Thoracic aorta (tissue), 2 donors: ENCODE measurements around the gene MXD3. TPM values are rescaled to one million over a fixed set of nuclear protein-coding genes. Genes with fewer than 3 reads are reported as not detected.

Experiments
- ATAC-seq: fragments of 150-250 bp; one replicate; pipeline ENCODE4 v1.8.0; 2017; ENCODE audit warnings: low read depth; ENCODE audit not compliant: insufficient number of reproducible peaks, low FRiP score
- DNase-seq: peaks from one replicate; pipeline ENCODE4 v3.0.0-alpha.2; 2020; ENCODE audit warnings: low spot score
- H3K27ac ChIP-seq, 2 donors: fragments of 200-600 bp; sonication (generic); 1 replicate in 1 of 2; 2 replicates in 1 of 2; pipeline ENCODE4 v1.5.1; 2016; ENCODE audit warnings: mild to moderate bottlenecking in 2 of 2, moderate library complexity in 2 of 2
- H3K27me3 ChIP-seq: fragments of 200-600 bp; sonication (generic); replicated peaks from 2 replicates; pipeline ENCODE4 v1.6.0; 2016; ENCODE audit warnings: mild to moderate bottlenecking; ENCODE audit not compliant: insufficient read depth
- H3K36me3 ChIP-seq: fragments of 200-600 bp; sonication (generic); one replicate; pipeline ENCODE4 v1.5.1; 2016
- H3K4me1 ChIP-seq, 2 donors: fragments of 200-600 bp; sonication (generic); 1 replicate in 1 of 2; 2 replicates in 1 of 2; pipeline versions ENCODE4 v1.5.1 to v1.6.0; 2016; ENCODE audit warnings: low read depth in 2 of 2, mild to moderate bottlenecking in 1 of 2; ENCODE audit not compliant: control insufficient read depth in 1 of 2
- H3K4me3 ChIP-seq: fragments of 200-600 bp; sonication (generic); 2 replicates; pipeline ENCODE4 v1.5.1; 2016; ENCODE audit warnings: mild to moderate bottlenecking
- H3K9me3 ChIP-seq: fragments of 200-600 bp; sonication (generic); 2 replicates; pipeline ENCODE4 v1.5.1; 2016
- CTCF ChIP-seq: fragments of 200-600 bp; sonication (generic); IDR thresholded peaks from one replicate; pipeline ENCODE4 v1.5.1; 2019; ENCODE audit warnings: antibody characterized with exemption
- total RNA-seq, 2 donors: library from RNA; depleted of rRNA; stranded (reverse); fragments of >200 nt; gene quantifications; one replicate each; pipeline versions ENCODE4 v1.1.0 to v1.2.3, GENCODE V29; 2016

Gene MXD3
- total RNA-seq, 2 donors from 2014 or later, result 11.9 to 17.6 TPM

GRCh38 chr5:177276886-177277285 is 34.8 kb downstream of the MXD3 start:
- Histone ChIP-seq H3K27ac (no peak overlapping the region), H3K27me3 (no peaks in the 10 kb centered on the region), H3K4me3 (no peak overlapping the region), H3K9me3 (no peaks in the 10 kb centered on the region), H3K4me1 (no peaks in the 10 kb centered on the region), H3K36me3 (peaks cover 55% of the 10 kb centered on the region)
- ATAC-seq (no peak), DNase-seq (no peak)
- no peak for TF ChIP-seq CTCF

- no peak for ATAC-seq
- H3K27me3 ChIP-seq, result no peaks in the 10 kb centered on the region
- DNase-seq, result no peak
- H3K4me1 ChIP-seq, result no peaks in the 10 kb centered on the region
- peaks cover 53% of the 10 kb centered on the region for H3K36me3 ChIP-seq
- no peak overlapping the region for H3K27ac ChIP-seq
- H3K9me3 ChIP-seq, result no peaks in the 10 kb centered on the region
- no peak overlapping the region for H3K4me3 ChIP-seq
- no peak for TF ChIP-seq CTCF
Measured at GRCh38 chr5:177275883-177276282, 35.8 kb downstream of the MXD3 start.

- Histone ChIP-seq H3K36me3 (peaks cover 48% of the 10 kb centered on the region), H3K4me3 (no peak overlapping the region), H3K27ac (no peak overlapping the region), H3K27me3 (no peaks in the 10 kb centered on the region), H3K4me1 (no peaks in the 10 kb centered on the region), H3K9me3 (no peaks in the 10 kb centered on the region)
- ATAC-seq (no peak), DNase-seq (no peak)
- no peak for TF ChIP-seq CTCF
Measured at GRCh38 chr5:177271113-177271512, 40.6 kb downstream of the MXD3 start.

- ATAC-seq (no peak), DNase-seq (no peak)
- no peak for TF ChIP-seq CTCF
- Histone ChIP-seq H3K27ac (no peak overlapping the region), H3K36me3 (peaks cover 52% of the 10 kb centered on the region), H3K9me3 (no peaks in the 10 kb centered on the region), H3K4me1 (no peaks in the 10 kb centered on the region), H3K27me3 (no peaks in the 10 kb centered on the region), H3K4me3 (no peak overlapping the region)
Measured at GRCh38 chr5:177270653-177271052, 41.0 kb downstream of the MXD3 start.

- DNase-seq (no peak), ATAC-seq (no peak)
- Histone ChIP-seq H3K4me3 (no peak overlapping the region), H3K4me1 (no peaks in the 10 kb centered on the region), H3K9me3 (no peaks in the 10 kb centered on the region), H3K27me3 (no peaks in the 10 kb centered on the region), H3K36me3 (peaks cover 53% of the 10 kb centered on the region), H3K27ac (no peak overlapping the region)
- no peak for TF ChIP-seq CTCF
Measured at GRCh38 chr5:177269976-177270375, 41.7 kb downstream of the MXD3 start.
